GM18951 (cell line): ENCODE measurements around the gene FOXE1.

Experiments used
- POLR2A ChIP-seq: IDR thresholded peaks from 4 replicates; pipeline ENCODE4 v1.6.1; 2011; ENCODE audit warnings: mild to moderate bottlenecking; ENCODE audit not compliant: insufficient read length, insufficient read depth; ENCODE audit errors: extremely low read depth
- in situ Hi-C: fragments of 300-500 bp; cut with MboI; formaldehyde crosslinking; loops from one replicate; pipeline ENCODE4 v1.12.0; 2022; ENCODE audit warnings: low sequenced_read_pairs, mixed read lengths, inconsistent platforms; ENCODE audit not compliant: unreplicated experiment

Gene FOXE1

DNA sequence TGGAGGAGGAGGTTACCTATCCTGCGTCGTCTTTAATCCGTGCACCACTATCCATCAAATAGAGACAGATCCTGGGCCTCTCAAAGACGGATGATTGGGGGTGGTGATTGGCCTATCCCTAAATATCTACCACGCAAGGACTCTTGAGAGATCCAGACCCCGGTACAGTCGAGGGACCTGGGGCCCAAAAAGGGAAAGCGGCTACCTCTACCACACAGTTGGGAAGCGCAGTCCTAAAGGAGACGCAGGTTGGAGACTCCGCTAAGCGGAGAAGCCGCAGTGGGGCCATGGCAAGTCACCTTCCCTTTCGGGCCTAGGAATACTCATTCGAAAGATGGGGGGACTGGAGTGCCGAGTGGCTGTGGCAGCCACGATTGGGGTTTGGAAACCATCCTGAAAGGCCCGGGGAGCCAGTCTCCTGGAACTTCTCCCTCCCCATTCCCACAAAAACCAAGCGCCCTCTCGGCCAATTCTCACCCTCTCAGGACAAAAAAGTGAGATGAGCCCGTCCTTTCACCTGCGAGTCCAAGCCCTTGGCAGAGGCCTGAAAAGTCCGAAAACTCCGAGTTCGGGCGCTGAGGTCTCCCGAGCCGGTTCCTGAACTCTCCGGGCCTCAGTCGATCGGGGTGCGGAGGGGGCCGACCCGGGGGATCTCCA, 499 bp upstream of the FOXE1 start:
- no peak for TF ChIP-seq POLR2A
- in situ Hi-C loops, result no loop called here

- in situ Hi-C loops, result no loop called here
- no peak for TF ChIP-seq POLR2A
These were observed 1.0 kb downstream of the FOXE1 start for GRCh38 chr9:97853844-97854695.

GRCh38 chr9:97854696-97855485, 1.9 kb downstream of the FOXE1 start:
- in situ Hi-C loops, result no loop called here
- TF ChIP-seq POLR2A, result no peak

- TF ChIP-seq POLR2A, result no peak
- in situ Hi-C loops, result no loop called here
These were observed 2.5 kb downstream of the FOXE1 start for GRCh38 chr9:97855486-97855875.

- no peak for TF ChIP-seq POLR2A
- in situ Hi-C loops, result no loop called here
These were observed 2.9 kb downstream of the FOXE1 start for GRCh38 chr9:97855899-97856298.

GRCh38 chr9:97856857-97857605, 4.0 kb downstream of the FOXE1 start:
- in situ Hi-C loops, result no loop called here
- TF ChIP-seq POLR2A, result no peak

DNA sequence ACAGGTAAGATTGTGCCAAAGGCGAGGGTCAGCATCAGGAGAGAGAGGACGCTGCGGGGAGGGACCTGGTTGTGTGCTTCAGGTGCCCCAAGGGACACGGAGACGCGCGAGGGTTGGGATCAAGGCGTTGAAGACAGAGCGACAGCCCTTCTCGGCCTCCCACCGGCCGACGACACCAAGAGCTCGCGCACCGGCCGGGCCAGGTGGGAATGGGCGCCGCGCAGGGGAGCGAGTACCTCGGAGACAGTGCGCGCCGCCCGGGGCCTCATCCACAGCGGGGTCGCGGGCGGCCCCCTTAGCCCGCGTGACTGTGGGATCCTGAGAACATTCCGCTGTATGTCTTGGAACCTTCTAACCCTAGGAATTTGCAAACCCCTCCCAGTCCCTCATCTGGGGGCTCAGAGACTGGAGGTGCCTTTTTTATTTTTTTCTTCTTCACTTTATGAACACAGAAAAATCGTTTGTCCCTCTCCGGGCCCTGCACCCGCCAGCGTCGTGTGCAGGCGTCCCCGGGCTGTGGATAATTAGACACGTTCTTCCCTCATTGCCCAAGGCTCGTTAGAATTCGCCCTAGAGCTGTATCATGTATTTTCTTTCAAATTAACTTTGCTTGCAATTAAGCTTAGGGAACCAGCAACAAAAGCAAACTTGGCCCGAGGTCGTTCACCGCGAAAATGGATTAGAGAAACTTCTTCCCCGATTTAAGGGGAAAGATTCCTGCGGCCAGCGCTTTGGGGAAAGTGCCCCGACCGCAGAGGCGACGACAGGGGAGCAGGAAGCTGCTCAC, 4.8 kb downstream of the FOXE1 start:
- in situ Hi-C loops, result no loop called here
- no peak for TF ChIP-seq POLR2A

GRCh38 chr9:97858393-97858713, 5.3 kb downstream of the FOXE1 start:
- TF ChIP-seq POLR2A, result no peak
- in situ Hi-C loops, result no loop called here

GRCh38 chr9:97858826-97859225, 5.8 kb downstream of the FOXE1 start:
- no peak for TF ChIP-seq POLR2A
- in situ Hi-C loops, result no loop called here

DNA sequence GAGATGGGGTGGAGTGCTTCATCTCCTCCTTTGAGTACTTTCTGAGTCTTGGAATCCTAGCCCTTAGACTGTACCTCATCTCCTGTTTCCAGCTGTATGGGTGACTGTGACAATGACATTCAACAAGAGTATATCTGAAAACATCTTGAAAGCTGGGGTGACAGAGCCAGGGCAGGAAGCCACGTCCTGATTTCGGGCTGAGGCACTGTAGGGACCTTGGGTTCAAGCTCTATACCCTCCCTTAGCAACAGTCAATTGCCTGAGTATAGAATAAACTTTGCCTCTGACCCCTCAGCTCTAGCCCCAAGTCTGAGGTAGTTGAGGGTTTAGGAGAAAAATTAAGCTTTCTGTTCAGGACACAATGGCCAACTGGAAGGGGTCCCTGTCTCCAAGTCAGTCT, 6.3 kb downstream of the FOXE1 start:
- no peak for TF ChIP-seq POLR2A
- in situ Hi-C loops, result no loop called here

GRCh38 chr9:97860451-97861147, 7.6 kb downstream of the FOXE1 start:
- TF ChIP-seq POLR2A, result no peak
- in situ Hi-C loops, result no loop called here

DNA sequence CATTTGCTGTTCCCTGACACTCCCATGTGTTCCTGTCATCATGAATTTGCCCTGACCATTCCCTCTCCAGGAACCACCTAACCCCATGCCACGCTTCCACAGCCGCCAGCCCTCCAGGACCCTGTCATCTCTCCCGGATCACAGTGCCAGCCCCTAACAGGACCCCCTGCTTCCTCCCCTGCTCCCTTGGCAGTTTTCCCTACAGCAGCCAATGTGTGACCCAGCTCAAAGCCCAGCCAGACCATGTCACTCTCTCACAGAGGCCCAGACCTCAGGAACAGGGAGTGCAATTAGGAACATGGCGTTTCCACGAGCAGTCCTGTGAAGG, 8.1 kb downstream of the FOXE1 start:
- no peak for TF ChIP-seq POLR2A
- in situ Hi-C loops, result no loop called here

GRCh38 chr9:97863314-97863713, 10.3 kb downstream of the FOXE1 start:
- in situ Hi-C loops, result no loop called here
- TF ChIP-seq POLR2A, result no peak
